Astrocyte (in vitro differentiated cells and primary cell): ENCODE results near the gene TMEM143. TPM values are rescaled to one million over a fixed set of nuclear protein-coding genes. Genes with fewer than 3 reads are reported as not detected.
A peak's percentile ranks its signal among the peaks of the same experiment; 100 is the strongest.

Experiments used
- DNase-seq: peaks from one replicate; pipeline ENCODE4 v3.0.0-alpha.2; 2010; ENCODE audit warnings: low read depth
- FAIRE-seq: peaks from 2 replicates; lab custom pipeline; 2011; peaks lifted over from hg19 to GRCh38; lab: Jason Lieb, UNC
- H2AFZ ChIP-seq: 2 replicates; pipeline ENCODE4 v1.6.0; 2012; ENCODE audit warnings: low read depth, low read length, inconsistent platforms
- H3K27ac ChIP-seq: 2 replicates; pipeline ENCODE4 v1.5.1; 2011; ENCODE audit warnings: low read depth, low read length, inconsistent platforms
- H3K27me3 ChIP-seq: 2 replicates; pipeline ENCODE4 v1.6.0; 2011; ENCODE audit warnings: low read length, inconsistent platforms; ENCODE audit not compliant: insufficient read depth
- H3K36me3 ChIP-seq: 2 replicates; pipeline ENCODE4 v1.5.1; 2011; ENCODE audit warnings: low read length, inconsistent platforms; ENCODE audit not compliant: insufficient read depth
- H3K4me1 ChIP-seq: 2 replicates; pipeline ENCODE4 v1.5.1; 2011; ENCODE audit warnings: low read length, inconsistent platforms; ENCODE audit not compliant: insufficient read depth
- H3K4me2 ChIP-seq: 2 replicates; pipeline ENCODE4 v1.6.0; 2012; ENCODE audit warnings: low read length, inconsistent platforms
- H3K4me3 ChIP-seq: 2 replicates; pipeline ENCODE4 v1.5.1; 2011; ENCODE audit warnings: low read depth, mild to moderate bottlenecking, low read length, inconsistent platforms; ENCODE audit not compliant: insufficient read depth
- H3K79me2 ChIP-seq: 2 replicates; pipeline ENCODE4 v1.6.0; 2012; ENCODE audit warnings: mild to moderate bottlenecking, low read length, inconsistent platforms; ENCODE audit not compliant: insufficient read depth
- H3K9ac ChIP-seq: 2 replicates; pipeline ENCODE4 v1.6.0; 2012; ENCODE audit warnings: mild to moderate bottlenecking, low read length, inconsistent platforms
- H3K9me3 ChIP-seq: 2 replicates; pipeline ENCODE4 v1.5.1; 2012; ENCODE audit warnings: low read depth, mild to moderate bottlenecking, low read length, inconsistent platforms; ENCODE audit not compliant: insufficient read depth
- H4K20me1 ChIP-seq: 2 replicates; pipeline ENCODE4 v1.6.0; 2012; ENCODE audit warnings: low read length, inconsistent platforms; ENCODE audit not compliant: insufficient read depth
- H3K27ac Mint-ChIP-seq: one replicate; pipeline ENCODE4 v1.8.0; 2021; ENCODE audit warnings: mild to moderate bottlenecking, mixed read lengths; ENCODE audit not compliant: unreplicated experiment
- H3K27me3 Mint-ChIP-seq: one replicate; pipeline ENCODE4 v1.8.0; 2021; ENCODE audit warnings: low read depth, mixed read lengths; ENCODE audit not compliant: unreplicated experiment
- H3K36me3 Mint-ChIP-seq: one replicate; pipeline ENCODE4 v1.8.0; 2021; ENCODE audit warnings: low read depth, mixed read lengths; ENCODE audit not compliant: unreplicated experiment
- H3K4me1 Mint-ChIP-seq: one replicate; pipeline ENCODE4 v1.8.0; 2021; ENCODE audit warnings: low read depth, mixed read lengths; ENCODE audit not compliant: unreplicated experiment
- H3K4me3 Mint-ChIP-seq: one replicate; pipeline ENCODE4 v1.8.0; 2021; ENCODE audit warnings: mild to moderate bottlenecking, moderate library complexity, mixed read lengths; ENCODE audit not compliant: unreplicated experiment
- H3K9me3 Mint-ChIP-seq: one replicate; pipeline ENCODE4 v1.8.0; 2021; ENCODE audit warnings: mild to moderate bottlenecking, mixed read lengths; ENCODE audit not compliant: unreplicated experiment
- CTCF ChIP-seq: IDR thresholded peaks from 2 replicates; pipeline ENCODE4 v1.5.1; 2011; ENCODE audit warnings: low read depth, mild to moderate bottlenecking, inconsistent platforms, low read length, moderate library complexity; ENCODE audit not compliant: insufficient read depth
- EZH2 ChIP-seq: IDR thresholded peaks from 2 replicates; pipeline ENCODE4 v1.6.1; 2012; ENCODE audit warnings: mild to moderate bottlenecking, low read length, inconsistent platforms; ENCODE audit not compliant: insufficient read depth
- total RNA-seq: library from RNA; stranded (reverse); gene quantifications from 2 replicates; pipeline ENCODE4 v1.2.1, GENCODE V29; 2021

Gene TMEM143
- total RNA-seq, 1 donor from 2014 or later = 8.7 TPM

GRCh38 chr19:48398102-48398374 lies 34.3 kb upstream of the TMEM143 start:
- Histone ChIP-seq H4K20me1 (no peaks in the 10 kb centered on the region), H3K4me1 (peaks cover 10% of the 10 kb centered on the region), H3K4me2 (peak overlapping the region; percentile 100), H3K27me3 (peaks cover 14% of the 10 kb centered on the region), H3K9me3 (no peaks in the 10 kb centered on the region), H3K4me3 (peak overlapping the region; percentile 60), H3K79me2 (peaks cover 2% of the 10 kb centered on the region), H3K9ac (peak overlapping the region; percentile 91), H3K27ac (no peak overlapping the region), H2AFZ (peak overlapping the region; percentile 76), H3K36me3 (no peaks in the 10 kb centered on the region)
- FAIRE-seq = no peak
- Mint-ChIP-seq H3K4me1 (peaks cover 10% of the 10 kb centered on the region), H3K27me3 (peaks cover 2% of the 10 kb centered on the region), H3K36me3 (peaks cover 4% of the 10 kb centered on the region), H3K27ac (peak overlapping the region; percentile 77), H3K9me3 (peaks cover 3% of the 10 kb centered on the region), H3K4me3 (peak overlapping the region; percentile 79)
- TF ChIP-seq CTCF = no peak
- TF ChIP-seq EZH2 = no peak
- DNase-seq = no peak

- Histone ChIP-seq H2AFZ (peak overlapping the region; percentile 76), H3K4me1 (peaks cover 10% of the 10 kb centered on the region), H3K27ac (no peak overlapping the region), H3K4me3 (peak overlapping the region; percentile 60), H3K9me3 (no peaks in the 10 kb centered on the region), H3K27me3 (peaks cover 14% of the 10 kb centered on the region), H3K79me2 (peaks cover 2% of the 10 kb centered on the region), H3K36me3 (no peaks in the 10 kb centered on the region), H4K20me1 (no peaks in the 10 kb centered on the region), H3K9ac (peak overlapping the region; percentile 91), H3K4me2 (peak overlapping the region; percentile 100)
- H3K36me3 Mint-ChIP-seq = peaks cover 4% of the 10 kb centered on the region
- H3K27me3 Mint-ChIP-seq = peaks cover 2% of the 10 kb centered on the region
- peaks cover 3% of the 10 kb centered on the region for H3K9me3 Mint-ChIP-seq
- H3K4me3 Mint-ChIP-seq = peak overlapping the region; percentile 79
- FAIRE-seq (no peak), DNase-seq (no peak)
- H3K27ac Mint-ChIP-seq = peak overlapping the region; percentile 77
- H3K4me1 Mint-ChIP-seq = peaks cover 11% of the 10 kb centered on the region
- TF ChIP-seq EZH2 (no peak), CTCF (no peak)
Observed at GRCh38 chr19:48397263-48398101, 33.7 kb upstream of the TMEM143 start.

- Histone ChIP-seq H4K20me1 (no peaks in the 10 kb centered on the region), H3K36me3 (no peaks in the 10 kb centered on the region), H3K4me2 (no peak overlapping the region), H3K4me3 (no peak overlapping the region), H3K27ac (no peak overlapping the region), H3K27me3 (peaks cover 14% of the 10 kb centered on the region), H2AFZ (no peak overlapping the region), H3K9me3 (no peaks in the 10 kb centered on the region), H3K4me1 (peaks cover 10% of the 10 kb centered on the region), H3K9ac (no peak overlapping the region), H3K79me2 (peaks cover 2% of the 10 kb centered on the region)
- TF ChIP-seq EZH2 (no peak), CTCF (no peak)
- DNase-seq (no peak), FAIRE-seq (no peak)
- Mint-ChIP-seq H3K4me1 (peaks cover 13% of the 10 kb centered on the region), H3K36me3 (peaks cover 4% of the 10 kb centered on the region), H3K9me3 (peaks cover 3% of the 10 kb centered on the region), H3K27me3 (peaks cover 2% of the 10 kb centered on the region), H3K27ac (no peak overlapping the region), H3K4me3 (peak overlapping the region; percentile 79)
Observed at GRCh38 chr19:48396824-48397176, 33.1 kb upstream of the TMEM143 start.
